Aortic smooth muscle cell (primary cell): ENCODE results near the gene RAB33B. TPM values are rescaled to one million over a fixed set of nuclear protein-coding genes. Genes with fewer than 3 reads are reported as not detected.

ENCODE experiments used
- total RNA-seq: library from RNA; depleted of rRNA; stranded (reverse); fragments of >200 nt; gene quantifications from 2 replicates; pipeline ENCODE4 v1.2.3, GENCODE V29; 2014

The RAB33B gene
- 13.2 and 15.4 TPM in 2 replicates for total RNA-seq

GRCh38 chr4:139454111-139455045, at the start of gene RAB33B:
Gene RAB33B (plus strand): TSS chr4:139454121. CDS start chr4:139454196, 75 bp downstream.

Other genes starting within 250 kb of the RAB33B start
- 14.5 and 52.5 TPM in 2 replicates for gene MGARP, start 173.9 kb upstream of the RAB33B start, total RNA-seq
- 23.6 and 23.7 TPM in 2 replicates for gene NAA15, start 152.6 kb upstream of the RAB33B start, total RNA-seq
- gene NDUFC1, start 151.6 kb upstream of the RAB33B start, total RNA-seq = 66.5 and 68.8 TPM in 2 replicates
- gene SETD7, start 102.1 kb downstream of the RAB33B start, total RNA-seq = 102 and 112 TPM in 2 replicates
- gene MGST2, start 211.7 kb downstream of the RAB33B start, total RNA-seq = 6.7 and 6.9 TPM in 2 replicates